Measurements from ENCODE around the gene GEMIN5. TPM values are rescaled to one million over a fixed set of nuclear protein-coding genes. Genes with fewer than 3 reads are reported as not detected.

GEMIN5 gene
- total and polyA plus RNA-seq, 2 of the 13 experiments (the other 11 are each of a cell fraction or from before 2014, with no cell fraction given), result 6.6 to 28.6 TPM

DNA sequence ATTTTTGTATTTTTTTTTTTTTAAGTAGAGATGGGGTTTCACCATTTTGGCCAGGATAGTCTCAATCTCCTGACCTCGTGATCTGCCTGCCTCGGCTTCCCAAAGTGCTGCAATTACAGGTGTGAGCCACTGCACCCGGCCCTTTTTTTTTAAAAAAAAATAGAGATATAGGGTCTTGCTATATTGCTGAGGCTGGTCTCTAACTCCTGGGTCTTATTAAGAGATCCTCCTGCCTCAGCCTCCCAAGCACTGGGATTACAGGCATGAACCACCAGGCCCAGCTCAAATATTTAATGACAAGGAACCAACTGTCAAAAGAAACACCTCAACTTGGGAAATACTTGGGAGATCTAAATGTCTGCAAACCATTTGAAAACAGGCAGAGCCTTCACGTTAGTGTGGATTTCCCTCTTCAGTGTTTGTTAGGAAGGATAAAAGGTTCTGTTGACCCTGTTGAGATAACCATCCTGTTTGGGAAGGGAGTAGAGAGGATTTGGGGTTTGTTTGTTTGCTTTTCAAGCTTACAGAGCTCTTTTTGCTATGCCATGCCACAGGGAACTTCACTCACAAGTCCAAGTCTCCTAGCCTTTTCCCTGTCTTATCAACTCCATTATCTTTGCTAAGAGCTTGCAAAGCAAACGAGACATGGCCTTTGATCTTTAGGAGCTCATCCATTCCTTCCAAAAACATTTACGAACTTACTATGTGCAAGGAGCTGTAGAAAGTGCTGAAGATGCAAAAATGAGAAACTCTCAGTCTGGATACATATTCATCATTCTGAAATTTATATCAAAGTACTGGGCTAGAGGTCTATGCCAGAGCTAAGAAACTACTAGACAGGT, 95.1 kb downstream of the GEMIN5 start (continued):
- TF ChIP-seq, protein P1, sequence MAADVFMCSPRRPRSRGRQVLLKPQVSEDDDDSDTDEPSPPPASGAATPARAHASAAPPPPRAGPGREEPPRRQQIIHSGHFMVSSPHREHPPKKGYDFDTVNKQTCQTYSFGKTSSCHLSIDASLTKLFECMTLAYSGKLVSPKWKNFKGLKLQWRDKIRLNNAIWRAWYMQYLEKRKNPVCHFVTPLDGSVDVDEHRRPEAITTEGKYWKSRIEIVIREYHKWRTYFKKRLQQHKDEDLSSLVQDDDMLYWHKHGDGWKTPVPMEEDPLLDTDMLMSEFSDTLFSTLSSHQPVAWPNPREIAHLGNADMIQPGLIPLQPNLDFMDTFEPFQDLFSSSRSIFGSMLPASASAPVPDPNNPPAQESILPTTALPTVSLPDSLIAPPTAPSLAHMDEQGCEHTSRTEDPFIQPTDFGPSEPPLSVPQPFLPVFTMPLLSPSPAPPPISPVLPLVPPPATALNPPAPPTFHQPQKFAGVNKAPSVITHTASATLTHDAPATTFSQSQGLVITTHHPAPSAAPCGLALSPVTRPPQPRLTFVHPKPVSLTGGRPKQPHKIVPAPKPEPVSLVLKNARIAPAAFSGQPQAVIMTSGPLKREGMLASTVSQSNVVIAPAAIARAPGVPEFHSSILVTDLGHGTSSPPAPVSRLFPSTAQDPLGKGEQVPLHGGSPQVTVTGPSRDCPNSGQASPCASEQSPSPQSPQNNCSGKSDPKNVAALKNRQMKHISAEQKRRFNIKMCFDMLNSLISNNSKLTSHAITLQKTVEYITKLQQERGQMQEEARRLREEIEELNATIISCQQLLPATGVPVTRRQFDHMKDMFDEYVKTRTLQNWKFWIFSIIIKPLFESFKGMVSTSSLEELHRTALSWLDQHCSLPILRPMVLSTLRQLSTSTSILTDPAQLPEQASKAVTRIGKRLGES (CRISPR knock-in tag; IDR thresholded peaks at IDR 0.05; ENCODE audit: borderline replicate concordance), result no peak
- TF ChIP-seq, protein P2, sequence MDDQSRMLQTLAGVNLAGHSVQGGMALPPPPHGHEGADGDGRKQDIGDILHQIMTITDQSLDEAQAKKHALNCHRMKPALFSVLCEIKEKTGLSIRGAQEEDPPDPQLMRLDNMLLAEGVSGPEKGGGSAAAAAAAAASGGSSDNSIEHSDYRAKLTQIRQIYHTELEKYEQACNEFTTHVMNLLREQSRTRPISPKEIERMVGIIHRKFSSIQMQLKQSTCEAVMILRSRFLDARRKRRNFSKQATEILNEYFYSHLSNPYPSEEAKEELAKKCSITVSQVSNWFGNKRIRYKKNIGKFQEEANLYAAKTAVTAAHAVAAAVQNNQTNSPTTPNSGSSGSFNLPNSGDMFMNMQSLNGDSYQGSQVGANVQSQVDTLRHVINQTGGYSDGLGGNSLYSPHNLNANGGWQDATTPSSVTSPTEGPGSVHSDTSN (CRISPR knock-in tag; IDR thresholded peaks at IDR 0.05; ENCODE audit: borderline replicate concordance), result no peak
- TF ChIP-seq ZNF543 (CRISPR knock-in tag; IDR thresholded peaks at IDR 0.05) (no peak), NR2C2 (CRISPR knock-in tag; IDR thresholded peaks at IDR 0.05; ENCODE audit: borderline replicate concordance) (no peak), RBM39 (IDR thresholded peaks at IDR 0.05; ENCODE audit: low read depth, low read length, poor library complexity, severe bottlenecking) (no peak), NR2F2 (IDR thresholded peaks at IDR 0.05; ENCODE audit: borderline replicate concordance, low read depth) (peak; percentile 89), SOX5 (CRISPR knock-in tag; IDR thresholded peaks at IDR 0.05; ENCODE audit: borderline replicate concordance) (peak; percentile 93), MIER2 (CRISPR knock-in tag; IDR thresholded peaks at IDR 0.05) (peak; percentile 67; the same call in 1 of the 2 replicates), ZNF510 (CRISPR knock-in tag; IDR thresholded peaks at IDR 0.05; ENCODE audit: low read depth) (no peak), ZNF441 (CRISPR knock-in tag; IDR thresholded peaks at IDR 0.05; ENCODE audit: borderline replicate concordance) (no peak), ERF (CRISPR knock-in tag; IDR thresholded peaks at IDR 0.05) (no peak; the same call in 1 of the 2 replicates), SIN3A (IDR thresholded peaks at IDR 0.05; ENCODE audit: borderline replicate concordance, low read depth, low read length) (no peak)
- TF ChIP-seq, protein P3, sequence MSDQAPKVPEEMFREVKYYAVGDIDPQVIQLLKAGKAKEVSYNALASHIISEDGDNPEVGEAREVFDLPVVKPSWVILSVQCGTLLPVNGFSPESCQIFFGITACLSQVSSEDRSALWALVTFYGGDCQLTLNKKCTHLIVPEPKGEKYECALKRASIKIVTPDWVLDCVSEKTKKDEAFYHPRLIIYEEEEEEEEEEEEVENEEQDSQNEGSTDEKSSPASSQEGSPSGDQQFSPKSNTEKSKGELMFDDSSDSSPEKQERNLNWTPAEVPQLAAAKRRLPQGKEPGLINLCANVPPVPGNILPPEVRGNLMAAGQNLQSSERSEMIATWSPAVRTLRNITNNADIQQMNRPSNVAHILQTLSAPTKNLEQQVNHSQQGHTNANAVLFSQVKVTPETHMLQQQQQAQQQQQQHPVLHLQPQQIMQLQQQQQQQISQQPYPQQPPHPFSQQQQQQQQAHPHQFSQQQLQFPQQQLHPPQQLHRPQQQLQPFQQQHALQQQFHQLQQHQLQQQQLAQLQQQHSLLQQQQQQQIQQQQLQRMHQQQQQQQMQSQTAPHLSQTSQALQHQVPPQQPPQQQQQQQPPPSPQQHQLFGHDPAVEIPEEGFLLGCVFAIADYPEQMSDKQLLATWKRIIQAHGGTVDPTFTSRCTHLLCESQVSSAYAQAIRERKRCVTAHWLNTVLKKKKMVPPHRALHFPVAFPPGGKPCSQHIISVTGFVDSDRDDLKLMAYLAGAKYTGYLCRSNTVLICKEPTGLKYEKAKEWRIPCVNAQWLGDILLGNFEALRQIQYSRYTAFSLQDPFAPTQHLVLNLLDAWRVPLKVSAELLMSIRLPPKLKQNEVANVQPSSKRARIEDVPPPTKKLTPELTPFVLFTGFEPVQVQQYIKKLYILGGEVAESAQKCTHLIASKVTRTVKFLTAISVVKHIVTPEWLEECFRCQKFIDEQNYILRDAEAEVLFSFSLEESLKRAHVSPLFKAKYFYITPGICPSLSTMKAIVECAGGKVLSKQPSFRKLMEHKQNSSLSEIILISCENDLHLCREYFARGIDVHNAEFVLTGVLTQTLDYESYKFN (CRISPR knock-in tag; conservative IDR thresholded peaks at IDR 0.05), result peak; percentile 98
- TF ChIP-seq, protein P4, sequence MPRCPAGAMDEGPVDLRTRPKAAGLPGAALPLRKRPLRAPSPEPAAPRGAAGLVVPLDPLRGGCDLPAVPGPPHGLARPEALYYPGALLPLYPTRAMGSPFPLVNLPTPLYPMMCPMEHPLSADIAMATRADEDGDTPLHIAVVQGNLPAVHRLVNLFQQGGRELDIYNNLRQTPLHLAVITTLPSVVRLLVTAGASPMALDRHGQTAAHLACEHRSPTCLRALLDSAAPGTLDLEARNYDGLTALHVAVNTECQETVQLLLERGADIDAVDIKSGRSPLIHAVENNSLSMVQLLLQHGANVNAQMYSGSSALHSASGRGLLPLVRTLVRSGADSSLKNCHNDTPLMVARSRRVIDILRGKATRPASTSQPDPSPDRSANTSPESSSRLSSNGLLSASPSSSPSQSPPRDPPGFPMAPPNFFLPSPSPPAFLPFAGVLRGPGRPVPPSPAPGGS (CRISPR knock-in tag; IDR thresholded peaks at IDR 0.05), result no peak
- TF ChIP-seq, protein P5, sequence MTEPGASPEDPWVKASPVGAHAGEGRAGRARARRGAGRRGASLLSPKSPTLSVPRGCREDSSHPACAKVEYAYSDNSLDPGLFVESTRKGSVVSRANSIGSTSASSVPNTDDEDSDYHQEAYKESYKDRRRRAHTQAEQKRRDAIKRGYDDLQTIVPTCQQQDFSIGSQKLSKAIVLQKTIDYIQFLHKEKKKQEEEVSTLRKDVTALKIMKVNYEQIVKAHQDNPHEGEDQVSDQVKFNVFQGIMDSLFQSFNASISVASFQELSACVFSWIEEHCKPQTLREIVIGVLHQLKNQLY (CRISPR knock-in tag; IDR thresholded peaks at IDR 0.05), result peak; percentile 86
- TF ChIP-seq, protein P6, sequence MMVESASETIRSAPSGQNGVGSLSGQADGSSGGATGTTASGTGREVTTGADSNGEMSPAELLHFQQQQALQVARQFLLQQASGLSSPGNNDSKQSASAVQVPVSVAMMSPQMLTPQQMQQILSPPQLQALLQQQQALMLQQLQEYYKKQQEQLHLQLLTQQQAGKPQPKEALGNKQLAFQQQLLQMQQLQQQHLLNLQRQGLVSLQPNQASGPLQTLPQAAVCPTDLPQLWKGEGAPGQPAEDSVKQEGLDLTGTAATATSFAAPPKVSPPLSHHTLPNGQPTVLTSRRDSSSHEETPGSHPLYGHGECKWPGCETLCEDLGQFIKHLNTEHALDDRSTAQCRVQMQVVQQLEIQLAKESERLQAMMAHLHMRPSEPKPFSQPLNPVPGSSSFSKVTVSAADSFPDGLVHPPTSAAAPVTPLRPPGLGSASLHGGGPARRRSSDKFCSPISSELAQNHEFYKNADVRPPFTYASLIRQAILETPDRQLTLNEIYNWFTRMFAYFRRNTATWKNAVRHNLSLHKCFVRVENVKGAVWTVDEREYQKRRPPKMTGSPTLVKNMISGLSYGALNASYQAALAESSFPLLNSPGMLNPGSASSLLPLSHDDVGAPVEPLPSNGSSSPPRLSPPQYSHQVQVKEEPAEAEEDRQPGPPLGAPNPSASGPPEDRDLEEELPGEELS (CRISPR knock-in tag; IDR thresholded peaks at IDR 0.05), result peak; percentile 99

Data from HepG2 (cell line).